Frontal cortex (tissue), 4 donors: Measurements from ENCODE around the gene MYT1. TPM values are rescaled to one million over a fixed set of nuclear protein-coding genes. Genes with fewer than 3 reads are reported as not detected.

Experiments
- DNase-seq, 2 donors: peaks; one replicate each; pipeline ENCODE4 v3.0.0; 2012; ENCODE audit warnings: low spot score in 2 of 2
- FAIRE-seq: peaks from 2 replicates; lab custom pipeline; 2012; peaks lifted over from hg19 to GRCh38; lab: Jason Lieb, UNC
- total RNA-seq: library from RNA; depleted of rRNA; stranded (reverse); fragments of >200 nt; gene quantifications from one replicate; pipeline ENCODE4 v1.2.3, GENCODE V29; 2014
- donor health status: control.
- donor health status: control.
- donor health status: control.

Gene MYT1
- total RNA-seq, 1 donor from 2014 or later: 6.9 TPM

- no peak for FAIRE-seq
- DNase-seq: no peak
Measured at GRCh38 chr20:64209148-64209547, 44.9 kb downstream of the MYT1 start.

- DNase-seq (no peak), FAIRE-seq (no peak)
Measured at GRCh38 chr20:64210656-64211369, 46.6 kb downstream of the MYT1 start.

- FAIRE-seq (no peak), DNase-seq (no peak)
Measured at GRCh38 chr20:64211874-64212658, 47.8 kb downstream of the MYT1 start.

- FAIRE-seq: no peak
- peak in 1 of 2 donors; percentile 60 for DNase-seq
Measured at GRCh38 chr20:64212755-64213154, 48.5 kb downstream of the MYT1 start.

- DNase-seq: no peak
- no peak for FAIRE-seq
Measured at GRCh38 chr20:64214113-64214512, 49.9 kb downstream of the MYT1 start.

- DNase-seq (no peak), FAIRE-seq (no peak)
Measured at GRCh38 chr20:64214952-64215351, 50.7 kb downstream of the MYT1 start.

GRCh38 chr20:64216036-64216435, 51.8 kb downstream of the MYT1 start:
- no peak for FAIRE-seq

GRCh38 chr20:64216910-64217309, 52.7 kb downstream of the MYT1 start:
- FAIRE-seq: no peak

More at GRCh38 chr20:64216036-64216435, 51.8 kb downstream of the MYT1 start:
- DNase-seq: no peak

GRCh38 chr20:64217539-64218221, 53.4 kb downstream of the MYT1 start:
- FAIRE-seq (no peak), DNase-seq (no peak)

More at GRCh38 chr20:64216910-64217309, 52.7 kb downstream of the MYT1 start:
- no peak for DNase-seq

- DNase-seq: no peak
- FAIRE-seq: no peak
Measured at GRCh38 chr20:64219202-64219601, 55.0 kb downstream of the MYT1 start.

GRCh38 chr20:64219730-64220129, 55.5 kb downstream of the MYT1 start:
- no peak for FAIRE-seq
- no peak for DNase-seq

- FAIRE-seq: no peak
- DNase-seq: no peak
Measured at GRCh38 chr20:64220420-64220819, 56.2 kb downstream of the MYT1 start.

GRCh38 chr20:64220891-64221527, 56.8 kb downstream of the MYT1 start:
- DNase-seq (no peak), FAIRE-seq (no peak)

- no peak for FAIRE-seq
- DNase-seq: no peak
Measured at GRCh38 chr20:64222291-64222735, 58.1 kb downstream of the MYT1 start.

- FAIRE-seq (no peak), DNase-seq (no peak)
Measured at GRCh38 chr20:64222851-64223525, 58.7 kb downstream of the MYT1 start.

- DNase-seq (no peak), FAIRE-seq (no peak)
Measured at GRCh38 chr20:64223526-64224067, 59.3 kb downstream of the MYT1 start.

GRCh38 chr20:64224351-64225170, 60.3 kb downstream of the MYT1 start:
- FAIRE-seq (no peak), DNase-seq (peak in 1 of 2 donors; percentile 41)

GRCh38 chr20:64225171-64225595, 60.9 kb downstream of the MYT1 start:
- no peak for FAIRE-seq
- no peak for DNase-seq
